ENCODE data around the gene ZNF443.

GRCh38 chr19:12485571-12485970 is 44.8 kb upstream of the ZNF443 start:
- TF ChIP-seq CTCF (IDR thresholded peaks at IDR 0.05): no peak
- TF ChIP-seq POLR2A (IDR thresholded peaks at IDR 0.05): no peak
